ENCODE results near the gene ARHGEF10L.

ARHGEF10L gene

DNA sequence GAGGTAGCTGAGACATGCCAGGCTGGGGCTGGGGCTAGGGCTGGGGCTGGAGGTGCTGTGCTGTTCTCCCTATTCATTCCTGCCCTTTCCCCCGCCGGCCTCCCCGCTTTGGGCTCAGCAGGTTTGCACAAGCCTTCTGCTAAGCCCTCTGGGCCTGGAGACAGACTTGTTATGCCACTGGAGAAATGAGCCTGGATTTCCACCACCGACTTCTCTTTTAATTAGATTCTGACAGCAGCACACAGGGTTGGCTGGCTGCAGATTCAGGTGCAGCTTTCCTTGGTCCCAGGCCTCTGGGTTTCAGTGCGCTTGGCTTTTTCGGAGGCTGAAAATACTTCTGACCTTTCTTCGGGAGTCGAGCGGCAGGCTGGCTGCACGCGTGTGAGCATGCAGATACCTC, 144.1 kb downstream of the ARHGEF10L start:
- no peak for DNase-seq

- DNase-seq = no peak
Observed at GRCh38 chr1:17684810-17685209, 145.3 kb downstream of the ARHGEF10L start.

DNA sequence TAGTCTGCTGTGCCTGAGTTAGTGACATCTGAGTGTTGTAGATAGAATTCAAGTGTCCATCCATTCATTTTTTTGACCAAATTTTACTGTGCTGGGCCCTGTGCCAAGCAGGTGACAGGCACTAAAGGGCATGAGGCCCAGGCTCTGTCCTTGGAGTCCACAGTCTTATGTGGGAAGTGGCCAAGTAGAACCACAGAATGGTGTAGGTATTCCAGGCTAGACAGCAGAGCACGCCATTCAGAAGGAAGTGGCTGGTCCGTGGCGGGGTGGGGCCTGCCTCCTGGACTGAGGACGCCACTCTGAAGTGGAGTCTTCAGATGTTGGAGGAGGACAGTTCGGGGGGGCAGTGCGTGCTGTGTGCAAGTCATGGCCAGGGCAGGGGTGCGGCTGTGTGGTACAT, 146.8 kb downstream of the ARHGEF10L start:
- no peak for DNase-seq

DNA sequence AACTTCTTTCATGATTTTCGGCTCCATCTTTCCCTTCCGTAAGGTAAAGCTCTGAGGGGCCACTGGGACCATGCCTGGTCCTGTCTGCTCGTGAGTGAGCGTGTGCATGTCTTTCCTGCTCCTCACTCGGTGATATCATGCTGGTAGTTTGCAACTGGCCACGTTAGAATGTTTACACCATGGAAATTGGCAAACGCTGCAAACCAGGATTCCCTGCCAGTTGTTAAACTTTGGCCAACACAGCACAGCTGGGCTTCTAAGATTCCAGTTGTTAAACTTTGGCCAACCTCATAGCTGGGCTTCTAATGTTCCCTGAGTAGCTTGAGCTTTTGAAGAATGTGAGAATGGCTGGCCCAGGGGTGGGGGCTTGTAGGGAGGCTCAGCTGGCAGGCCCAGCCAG, 147.6 kb downstream of the ARHGEF10L start:
- DNase-seq = no peak

- DNase-seq = no peak
Observed at GRCh38 chr1:17688217-17688810, 148.8 kb downstream of the ARHGEF10L start.

- no peak for DNase-seq
Observed at GRCh38 chr1:17689011-17689410, 149.5 kb downstream of the ARHGEF10L start.

DNA sequence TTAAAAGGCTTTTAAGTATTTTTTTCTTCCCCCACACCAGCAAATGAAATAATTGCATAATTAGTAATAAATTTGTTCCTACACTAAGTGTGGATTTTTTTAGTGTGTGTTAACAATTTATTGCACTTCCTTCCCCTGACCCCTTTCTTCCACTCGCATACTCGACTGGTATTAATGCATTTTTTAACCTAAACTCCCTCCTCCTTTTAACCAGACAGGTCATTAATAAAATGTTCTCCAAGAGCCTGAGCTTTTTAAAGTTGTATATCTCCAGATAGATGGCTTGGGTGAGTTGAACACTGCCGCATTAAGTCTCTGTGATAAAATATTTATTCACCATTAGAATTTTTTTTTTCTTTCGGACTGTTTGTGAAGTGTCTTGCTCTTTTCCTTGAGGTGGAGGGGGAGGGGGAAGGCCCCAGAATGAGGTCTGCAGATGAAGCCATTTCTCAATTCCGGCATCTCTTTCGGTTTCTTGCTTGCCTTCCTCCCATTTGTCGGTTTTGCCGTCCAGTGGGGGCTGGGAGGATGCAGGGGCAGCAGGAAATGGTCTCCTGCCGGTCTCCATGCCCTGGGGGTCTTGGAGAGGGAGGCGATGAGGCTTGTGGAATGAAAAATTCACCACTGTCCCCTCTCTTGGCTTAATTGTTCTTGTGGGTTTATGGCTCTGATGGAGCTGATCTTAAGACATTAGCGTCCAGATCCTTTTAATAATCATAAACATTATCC, 151.6 kb downstream of the ARHGEF10L start:
- DNase-seq = no peak

- DNase-seq = no peak
Observed at GRCh38 chr1:17692645-17693044, 153.1 kb downstream of the ARHGEF10L start.

- no peak for DNase-seq
Observed at GRCh38 chr1:17696417-17697301, 157.2 kb downstream of the ARHGEF10L start.

GRCh38 chr1:17697458-17697857, 158.0 kb downstream of the ARHGEF10L start:
- no peak for DNase-seq

DNA sequence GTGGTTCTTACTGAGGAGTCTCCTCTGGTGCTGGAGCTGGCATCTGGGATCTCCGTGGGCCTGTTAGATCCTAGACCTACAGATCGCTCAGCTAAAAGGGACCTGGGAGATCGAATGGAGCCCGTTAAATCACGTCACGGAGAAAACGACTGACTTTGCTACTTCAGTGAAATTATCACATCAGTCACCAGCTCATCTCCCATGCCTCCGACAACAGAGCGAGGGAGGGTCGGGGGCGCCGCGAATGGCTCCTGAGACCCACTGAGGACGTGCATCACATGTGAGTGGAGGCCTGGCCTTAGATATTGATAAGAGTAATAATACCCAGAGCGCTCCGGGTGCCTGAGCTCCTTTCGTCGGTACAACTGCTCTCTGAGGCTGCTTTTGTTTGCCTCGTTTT, 160.1 kb downstream of the ARHGEF10L start:
- no peak for DNase-seq

- DNase-seq = no peak
Observed at GRCh38 chr1:17700945-17701810, 161.7 kb downstream of the ARHGEF10L start.

DNA sequence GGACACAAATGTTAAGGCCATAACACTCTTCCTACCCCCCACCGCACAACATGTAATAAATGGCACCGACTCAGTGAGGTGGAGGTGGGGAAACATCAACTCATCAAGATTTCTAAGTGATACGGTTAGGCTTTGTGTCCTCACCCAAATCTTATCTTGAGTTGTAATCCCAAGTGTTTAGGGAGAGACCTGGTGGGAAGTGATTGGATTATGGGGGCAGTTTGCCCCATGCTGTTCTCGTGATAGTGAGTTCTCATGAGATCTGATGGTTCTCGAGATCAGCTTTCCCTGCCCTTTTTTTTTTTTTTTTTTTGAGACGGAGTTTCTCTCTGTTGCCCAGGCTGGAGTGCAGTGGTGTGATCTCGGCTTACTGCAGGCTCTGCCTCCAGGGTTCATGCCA, 164.7 kb downstream of the ARHGEF10L start:
- no peak for DNase-seq

GRCh38 chr1:17706445-17706844, 166.9 kb downstream of the ARHGEF10L start:
- no peak for DNase-seq

- no peak for DNase-seq
Observed at GRCh38 chr1:17709981-17710380, 170.5 kb downstream of the ARHGEF10L start.

DNA sequence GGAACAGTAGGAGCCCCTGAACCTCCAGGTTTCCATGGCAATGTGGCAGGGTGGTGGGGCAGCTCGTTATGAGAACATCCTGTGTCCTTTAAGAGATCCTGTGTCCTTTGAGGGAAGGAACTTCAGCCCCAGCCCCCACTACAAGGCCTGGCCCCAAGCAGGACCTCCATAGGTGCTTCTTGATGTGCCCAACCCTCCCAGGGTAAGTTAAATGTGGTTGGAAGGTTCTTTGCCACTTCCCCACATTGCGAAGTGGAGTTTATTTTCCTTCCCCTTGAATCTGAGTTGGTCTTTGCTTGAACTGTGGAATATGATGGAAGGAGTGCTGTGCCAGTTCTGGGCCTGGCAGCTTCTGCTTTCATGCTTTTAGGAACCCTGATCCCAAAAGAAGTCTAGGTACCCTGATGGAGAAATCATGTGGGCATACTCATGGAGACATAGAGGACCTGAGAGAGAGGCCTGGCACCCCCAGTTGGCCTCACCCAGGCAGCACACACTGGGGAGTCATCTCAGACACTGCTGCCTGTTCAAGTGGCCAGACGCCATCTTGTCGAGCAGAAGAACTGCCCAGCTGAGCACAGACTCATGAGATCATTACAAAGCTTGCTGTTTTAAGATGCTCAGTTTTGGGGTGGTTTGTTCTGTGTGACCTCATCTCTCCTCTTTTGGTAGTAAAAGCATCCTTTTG, 171.5 kb downstream of the ARHGEF10L start:
- DNase-seq = no peak

DNA sequence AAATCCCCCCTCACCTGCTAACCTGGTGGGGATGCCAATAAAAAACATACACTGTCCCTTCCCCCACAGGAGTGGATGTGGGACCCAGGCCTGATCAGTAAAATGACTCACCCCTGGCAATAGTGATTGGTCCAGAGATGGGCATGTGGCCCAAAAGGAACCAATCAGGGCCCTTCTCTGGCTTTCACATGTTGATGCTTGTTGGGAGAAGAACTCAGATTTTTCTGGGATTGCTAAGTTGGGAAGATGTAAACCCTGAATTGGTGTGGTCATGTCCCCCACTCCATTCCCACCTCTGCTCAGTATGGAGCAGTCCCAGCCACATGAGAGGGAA, 172.0 kb downstream of the ARHGEF10L start:
- DNase-seq = no peak

- no peak for DNase-seq
Observed at GRCh38 chr1:17711941-17712340, 172.4 kb downstream of the ARHGEF10L start.

DNA sequence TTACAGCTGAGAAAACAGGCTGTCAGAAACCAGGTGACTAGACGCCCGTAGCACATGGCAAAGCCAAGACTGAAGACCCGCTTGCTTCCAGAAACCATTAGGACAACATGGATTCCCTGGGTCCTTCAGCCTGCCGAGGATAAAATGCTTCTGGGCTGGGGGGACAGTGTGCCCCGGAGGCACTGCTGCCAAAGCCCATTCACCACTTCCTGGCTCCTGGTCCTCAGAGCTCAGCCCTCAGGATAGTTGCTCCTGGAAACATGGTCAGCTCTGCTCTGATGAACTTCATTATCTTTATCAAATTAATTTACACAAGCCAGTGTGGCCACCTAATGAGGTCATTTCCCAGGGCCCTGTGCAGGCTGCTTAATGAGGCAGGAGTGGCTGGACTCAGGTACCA, 174.5 kb downstream of the ARHGEF10L start:
- no peak for DNase-seq

- DNase-seq = no peak
Observed at GRCh38 chr1:17717594-17718535, 178.4 kb downstream of the ARHGEF10L start.

GRCh38 chr1:17719874-17720273, 180.4 kb downstream of the ARHGEF10L start:
- no peak for DNase-seq
